ENCODE measurements around the gene CCDC66.

DNA sequence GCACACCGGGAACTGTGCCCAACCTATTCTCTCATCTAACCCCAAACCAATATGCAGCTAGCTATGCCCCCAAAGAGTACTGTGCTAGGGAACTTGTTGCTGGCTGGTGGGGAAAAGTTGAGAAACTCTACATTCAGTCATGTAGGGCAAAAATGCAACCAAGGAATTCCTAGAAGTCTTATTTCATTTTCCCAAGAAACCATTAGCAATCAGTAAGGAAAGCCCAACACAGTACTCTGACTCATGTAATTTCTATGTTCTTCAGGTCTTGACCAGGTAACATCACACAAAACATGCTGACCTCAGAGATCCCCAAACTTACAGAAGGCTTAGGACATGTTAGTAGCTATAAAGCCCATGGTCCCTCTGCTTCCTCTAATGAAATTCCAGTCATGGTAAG is 74.0 kb downstream of the CCDC66 start:
- TF ChIP-seq CTCF (IDR thresholded peaks at IDR 0.05) (no peak), POLR2AphosphoS5 (IDR thresholded peaks at IDR 0.05; ENCODE audit: low read depth, low read length) (no peak), RAD21 (IDR thresholded peaks at IDR 0.05; ENCODE audit: low read length) (no peak), NRF1 (IDR thresholded peaks at IDR 0.05; ENCODE audit: low read depth, low read length) (no peak), MXI1 (IDR thresholded peaks at IDR 0.05; ENCODE audit: low read depth, low read length) (no peak), EZH2phosphoT487 (IDR thresholded peaks at IDR 0.05; ENCODE audit: borderline replicate concordance, low read depth) (no peak), FOXM1 (IDR thresholded peaks at IDR 0.05; ENCODE audit: low read depth) (no peak), TCF12 (IDR thresholded peaks at IDR 0.05) (no peak), JUND (IDR thresholded peaks at IDR 0.05) (no peak), NFIC (IDR thresholded peaks at IDR 0.05; ENCODE audit: borderline replicate concordance) (no peak), SMC3 (IDR thresholded peaks at IDR 0.05; ENCODE audit: low read depth, low read length) (no peak), YY1 (IDR thresholded peaks at IDR 0.05; ENCODE audit: low read depth) (no peak), RCOR1 (IDR thresholded peaks at IDR 0.05; ENCODE audit: low read length) (no peak)
- TF ChIP-seq, protein P1, sequence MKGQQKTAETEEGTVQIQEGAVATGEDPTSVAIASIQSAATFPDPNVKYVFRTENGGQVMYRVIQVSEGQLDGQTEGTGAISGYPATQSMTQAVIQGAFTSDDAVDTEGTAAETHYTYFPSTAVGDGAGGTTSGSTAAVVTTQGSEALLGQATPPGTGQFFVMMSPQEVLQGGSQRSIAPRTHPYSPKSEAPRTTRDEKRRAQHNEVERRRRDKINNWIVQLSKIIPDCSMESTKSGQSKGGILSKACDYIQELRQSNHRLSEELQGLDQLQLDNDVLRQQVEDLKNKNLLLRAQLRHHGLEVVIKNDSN (IDR thresholded peaks at IDR 0.05; ENCODE audit: borderline replicate concordance, low read depth), result no peak

Measured in SK-N-SH (cell line).